ENCODE results near the gene IMMP2L.

IMMP2L gene

GRCh38 chr7:111162692-111163091 is 399.6 kb downstream of the IMMP2L start:
- no peaks in the 10 kb centered on the region for H3K36me3 ChIP-seq (ENCODE audit: control insufficient read depth, insufficient read depth, low read length)
- H3K4me3 ChIP-seq (ENCODE audit: low read length): no peak overlapping the region

GRCh38 chr7:111160297-111160696 is 402.0 kb downstream of the IMMP2L start:
- no peaks in the 10 kb centered on the region for H3K27me3 ChIP-seq (ENCODE audit: control insufficient read depth, insufficient read depth, low read length)
- no peak overlapping the region for H3K27ac ChIP-seq (ENCODE audit: low read depth, low read length)

More at GRCh38 chr7:111162692-111163091, 399.6 kb downstream of the IMMP2L start:
- Histone ChIP-seq H3K27me3 (ENCODE audit: control insufficient read depth, insufficient read depth, low read length) (no peaks in the 10 kb centered on the region), H3K9ac (ENCODE audit: low read length) (no peak overlapping the region), H3K27ac (ENCODE audit: low read depth, low read length) (no peak overlapping the region), H3K4me1 (ENCODE audit: control insufficient read depth, insufficient read depth, low read length) (no peaks in the 10 kb centered on the region)

GRCh38 chr7:111159426-111159825 is 402.9 kb downstream of the IMMP2L start:
- Histone ChIP-seq H3K4me3 (ENCODE audit: low read length) (no peak overlapping the region), H3K27ac (ENCODE audit: low read depth, low read length) (no peak overlapping the region), H3K27me3 (ENCODE audit: control insufficient read depth, insufficient read depth, low read length) (no peaks in the 10 kb centered on the region)

More at GRCh38 chr7:111160297-111160696, 402.0 kb downstream of the IMMP2L start:
- Histone ChIP-seq H3K9ac (ENCODE audit: low read length) (no peak overlapping the region), H3K4me1 (ENCODE audit: control insufficient read depth, insufficient read depth, low read length) (no peaks in the 10 kb centered on the region), H3K36me3 (ENCODE audit: control insufficient read depth, insufficient read depth, low read length) (no peaks in the 10 kb centered on the region), H3K4me3 (ENCODE audit: low read length) (no peak overlapping the region)

DNA sequence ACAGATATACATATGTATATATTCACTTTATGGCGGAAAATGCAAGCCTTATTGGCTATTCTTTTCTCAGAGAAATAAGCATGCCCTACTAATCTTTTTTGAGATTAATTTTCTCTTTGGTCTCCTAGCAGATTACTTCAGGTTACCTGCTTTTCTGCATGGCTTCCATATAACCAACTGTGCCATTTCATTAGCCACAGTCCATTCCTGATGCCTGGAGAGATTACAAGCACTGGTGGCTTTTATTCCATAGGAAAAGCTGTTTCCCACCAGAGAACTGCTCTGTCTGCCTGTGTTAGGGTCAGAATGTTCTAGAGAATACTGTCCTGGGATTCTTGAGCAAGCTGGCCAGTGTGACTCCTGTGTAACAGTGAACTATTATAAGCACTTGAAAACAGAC is 411.6 kb downstream of the IMMP2L start:
- Histone ChIP-seq H3K27me3 (ENCODE audit: control insufficient read depth, insufficient read depth, low read length) (no peaks in the 10 kb centered on the region), H3K9ac (ENCODE audit: low read length) (no peak overlapping the region), H3K36me3 (ENCODE audit: control insufficient read depth, insufficient read depth, low read length) (no peaks in the 10 kb centered on the region), H3K27ac (ENCODE audit: low read depth, low read length) (no peak overlapping the region), H3K4me3 (ENCODE audit: low read length) (no peak overlapping the region), H3K4me1 (ENCODE audit: control insufficient read depth, insufficient read depth, low read length) (no peaks in the 10 kb centered on the region)

More at GRCh38 chr7:111159426-111159825, 402.9 kb downstream of the IMMP2L start:
- Histone ChIP-seq H3K36me3 (ENCODE audit: control insufficient read depth, insufficient read depth, low read length) (no peaks in the 10 kb centered on the region), H3K4me1 (ENCODE audit: control insufficient read depth, insufficient read depth, low read length) (no peaks in the 10 kb centered on the region), H3K9ac (ENCODE audit: low read length) (no peak overlapping the region)

GRCh38 chr7:111147708-111148533 is 414.4 kb downstream of the IMMP2L start:
- H3K4me3 ChIP-seq (ENCODE audit: low read length): no peak overlapping the region
- H3K27me3 ChIP-seq (ENCODE audit: control insufficient read depth, insufficient read depth, low read length): no peaks in the 10 kb centered on the region
- H3K4me1 ChIP-seq (ENCODE audit: control insufficient read depth, insufficient read depth, low read length): no peaks in the 10 kb centered on the region
- H3K9ac ChIP-seq (ENCODE audit: low read length): no peak overlapping the region
- H3K27ac ChIP-seq (ENCODE audit: low read depth, low read length): no peak overlapping the region
- H3K36me3 ChIP-seq (ENCODE audit: control insufficient read depth, insufficient read depth, low read length): no peaks in the 10 kb centered on the region

- Histone ChIP-seq H3K27ac (ENCODE audit: low read depth, low read length) (no peak overlapping the region), H3K4me1 (ENCODE audit: control insufficient read depth, insufficient read depth, low read length) (no peaks in the 10 kb centered on the region), H3K36me3 (ENCODE audit: control insufficient read depth, insufficient read depth, low read length) (no peaks in the 10 kb centered on the region), H3K4me3 (ENCODE audit: low read length) (no peak overlapping the region), H3K27me3 (ENCODE audit: control insufficient read depth, insufficient read depth, low read length) (no peaks in the 10 kb centered on the region), H3K9ac (ENCODE audit: low read length) (no peak overlapping the region)
Measured at GRCh38 chr7:111146136-111146535, 416.2 kb downstream of the IMMP2L start.

GRCh38 chr7:111145472-111145871 is 416.8 kb downstream of the IMMP2L start:
- no peaks in the 10 kb centered on the region for H3K27me3 ChIP-seq (ENCODE audit: control insufficient read depth, insufficient read depth, low read length)
- H3K36me3 ChIP-seq (ENCODE audit: control insufficient read depth, insufficient read depth, low read length): no peaks in the 10 kb centered on the region
- H3K4me3 ChIP-seq (ENCODE audit: low read length): no peak overlapping the region
- H3K27ac ChIP-seq (ENCODE audit: low read depth, low read length): no peak overlapping the region
- no peak overlapping the region for H3K9ac ChIP-seq (ENCODE audit: low read length)
- H3K4me1 ChIP-seq (ENCODE audit: control insufficient read depth, insufficient read depth, low read length): no peaks in the 10 kb centered on the region

DNA sequence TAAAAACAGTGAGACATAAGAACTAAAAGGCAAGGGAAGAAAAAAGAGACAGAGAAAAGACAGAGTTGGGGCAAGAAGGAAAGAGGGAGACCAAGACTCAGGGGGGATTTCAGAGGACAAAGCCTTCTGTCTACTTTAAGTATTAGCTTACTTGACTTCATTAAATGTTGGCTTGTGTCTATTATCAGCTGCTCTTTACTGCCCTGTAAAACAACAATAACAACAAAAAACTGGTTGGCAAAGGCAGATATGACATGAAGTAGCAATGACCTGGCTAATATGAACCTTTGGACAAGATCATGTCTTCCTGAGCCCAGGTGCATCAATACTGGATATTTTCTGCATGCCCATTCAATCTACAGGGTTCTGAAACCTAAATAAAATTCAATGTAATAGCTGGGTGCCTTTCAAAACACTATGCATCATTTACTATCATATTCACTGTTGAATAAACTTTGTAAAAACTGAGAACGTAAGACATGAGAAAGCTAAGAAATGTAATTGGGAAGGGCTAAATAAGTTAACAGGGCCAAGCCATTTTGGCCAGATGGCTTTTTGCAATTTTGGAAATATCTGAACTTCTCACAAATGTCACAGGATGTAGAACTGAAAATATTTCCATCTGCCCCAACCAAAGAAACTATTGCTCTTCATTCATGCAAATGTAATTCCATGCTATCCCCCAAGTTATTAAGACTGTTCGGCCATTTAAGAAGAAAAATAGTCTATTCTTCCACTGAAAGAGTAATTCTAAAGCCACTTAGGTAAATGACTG is 422.0 kb downstream of the IMMP2L start:
- Histone ChIP-seq H3K4me1 (ENCODE audit: control insufficient read depth, insufficient read depth, low read length) (no peaks in the 10 kb centered on the region), H3K36me3 (ENCODE audit: control insufficient read depth, insufficient read depth, low read length) (no peaks in the 10 kb centered on the region), H3K27ac (ENCODE audit: low read depth, low read length) (no peak overlapping the region), H3K4me3 (ENCODE audit: low read length) (no peak overlapping the region), H3K9ac (ENCODE audit: low read length) (no peak overlapping the region), H3K27me3 (ENCODE audit: control insufficient read depth, insufficient read depth, low read length) (no peaks in the 10 kb centered on the region)

- H3K9ac ChIP-seq (ENCODE audit: low read length): no peak overlapping the region
- H3K4me3 ChIP-seq (ENCODE audit: low read length): no peak overlapping the region
- no peaks in the 10 kb centered on the region for H3K27me3 ChIP-seq (ENCODE audit: control insufficient read depth, insufficient read depth, low read length)
- H3K36me3 ChIP-seq (ENCODE audit: control insufficient read depth, insufficient read depth, low read length): no peaks in the 10 kb centered on the region
- no peak overlapping the region for H3K27ac ChIP-seq (ENCODE audit: low read depth, low read length)
- no peaks in the 10 kb centered on the region for H3K4me1 ChIP-seq (ENCODE audit: control insufficient read depth, insufficient read depth, low read length)
Measured at GRCh38 chr7:111138586-111138985, 423.7 kb downstream of the IMMP2L start.

GRCh38 chr7:111138193-111138569 is 424.1 kb downstream of the IMMP2L start:
- Histone ChIP-seq H3K36me3 (ENCODE audit: control insufficient read depth, insufficient read depth, low read length) (no peaks in the 10 kb centered on the region), H3K27me3 (ENCODE audit: control insufficient read depth, insufficient read depth, low read length) (no peaks in the 10 kb centered on the region), H3K4me1 (ENCODE audit: control insufficient read depth, insufficient read depth, low read length) (no peaks in the 10 kb centered on the region), H3K4me3 (ENCODE audit: low read length) (no peak overlapping the region), H3K9ac (ENCODE audit: low read length) (no peak overlapping the region), H3K27ac (ENCODE audit: low read depth, low read length) (no peak overlapping the region)

- Histone ChIP-seq H3K27ac (ENCODE audit: low read depth, low read length) (no peak overlapping the region), H3K27me3 (ENCODE audit: control insufficient read depth, insufficient read depth, low read length) (no peaks in the 10 kb centered on the region), H3K36me3 (ENCODE audit: control insufficient read depth, insufficient read depth, low read length) (no peaks in the 10 kb centered on the region), H3K4me1 (ENCODE audit: control insufficient read depth, insufficient read depth, low read length) (no peaks in the 10 kb centered on the region), H3K4me3 (ENCODE audit: low read length) (no peak overlapping the region), H3K9ac (ENCODE audit: low read length) (no peak overlapping the region)
Measured at GRCh38 chr7:111137296-111138192, 424.7 kb downstream of the IMMP2L start.

DNA sequence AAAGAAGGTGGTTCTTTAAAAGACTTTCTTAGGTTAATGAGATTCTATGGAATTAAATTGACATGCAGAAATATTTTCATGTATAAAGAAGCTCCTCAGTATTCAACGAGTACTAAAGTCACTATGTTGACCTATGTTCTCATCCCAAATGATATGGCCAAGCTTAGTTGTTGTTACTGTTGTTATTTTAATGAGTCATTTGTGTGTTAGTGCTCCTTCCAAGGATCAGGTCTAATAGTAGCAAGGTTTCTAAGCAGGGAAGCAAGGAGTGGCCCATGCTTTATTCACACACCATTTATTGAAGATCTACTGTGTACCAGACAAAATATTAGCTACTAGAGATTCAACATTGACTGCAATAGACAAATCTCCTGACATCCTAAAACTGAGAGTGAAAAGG is 429.5 kb downstream of the IMMP2L start:
- H3K27me3 ChIP-seq (ENCODE audit: control insufficient read depth, insufficient read depth, low read length): no peaks in the 10 kb centered on the region
- H3K4me1 ChIP-seq (ENCODE audit: control insufficient read depth, insufficient read depth, low read length): no peaks in the 10 kb centered on the region
- H3K36me3 ChIP-seq (ENCODE audit: control insufficient read depth, insufficient read depth, low read length): no peaks in the 10 kb centered on the region
- H3K4me3 ChIP-seq (ENCODE audit: low read length): no peak overlapping the region
- no peak overlapping the region for H3K9ac ChIP-seq (ENCODE audit: low read length)
- no peak overlapping the region for H3K27ac ChIP-seq (ENCODE audit: low read depth, low read length)

All from rectal smooth muscle tissue (tissue), 1 donor.